Thyroid gland (tissue), 4 donors: ENCODE data around the gene SKIC2.

Source experiments
- POLR2A ChIP-seq, 2 donors: fragments of 450-650 bp; IDR thresholded peaks; one replicate each; pipeline ENCODE4 v1.6.1; 2017; ENCODE audit warnings: antibody characterized with exemption in 2 of 2, mild to moderate bottlenecking in 2 of 2, moderate library complexity in 1 of 2
- TF ChIP-seq, protein P1 (sequence below), 6 experiments: fragments of 200-600 bp in 3 of 6; fragments of 450-650 bp in 3 of 6; sonication (generic) in 3 of 6; IDR thresholded peaks; one replicate each; pipeline ENCODE4 v1.5.1; 2016 to 2019; ENCODE audit warnings: antibody characterized with exemption in 6 of 6, mild to moderate bottlenecking in 2 of 6, inconsistent platforms in 1 of 6, moderate library complexity in 1 of 6

- TF ChIP-seq, protein P1, sequence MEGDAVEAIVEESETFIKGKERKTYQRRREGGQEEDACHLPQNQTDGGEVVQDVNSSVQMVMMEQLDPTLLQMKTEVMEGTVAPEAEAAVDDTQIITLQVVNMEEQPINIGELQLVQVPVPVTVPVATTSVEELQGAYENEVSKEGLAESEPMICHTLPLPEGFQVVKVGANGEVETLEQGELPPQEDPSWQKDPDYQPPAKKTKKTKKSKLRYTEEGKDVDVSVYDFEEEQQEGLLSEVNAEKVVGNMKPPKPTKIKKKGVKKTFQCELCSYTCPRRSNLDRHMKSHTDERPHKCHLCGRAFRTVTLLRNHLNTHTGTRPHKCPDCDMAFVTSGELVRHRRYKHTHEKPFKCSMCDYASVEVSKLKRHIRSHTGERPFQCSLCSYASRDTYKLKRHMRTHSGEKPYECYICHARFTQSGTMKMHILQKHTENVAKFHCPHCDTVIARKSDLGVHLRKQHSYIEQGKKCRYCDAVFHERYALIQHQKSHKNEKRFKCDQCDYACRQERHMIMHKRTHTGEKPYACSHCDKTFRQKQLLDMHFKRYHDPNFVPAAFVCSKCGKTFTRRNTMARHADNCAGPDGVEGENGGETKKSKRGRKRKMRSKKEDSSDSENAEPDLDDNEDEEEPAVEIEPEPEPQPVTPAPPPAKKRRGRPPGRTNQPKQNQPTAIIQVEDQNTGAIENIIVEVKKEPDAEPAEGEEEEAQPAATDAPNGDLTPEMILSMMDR (IDR thresholded peaks at IDR 0.05), result no peak
- no peak for TF ChIP-seq POLR2A (IDR thresholded peaks at IDR 0.05)
These were observed 9.4 kb downstream of the SKIC2 start for GRCh38 chr6:31968326-31968725.
